ENCODE results near the gene SERPINB3. TPM values are rescaled to one million over a fixed set of nuclear protein-coding genes. Genes with fewer than 3 reads are reported as not detected.

SERPINB3 gene
- total and polyA plus RNA-seq, 3 experiments from 2014 or later: not detected

DNA sequence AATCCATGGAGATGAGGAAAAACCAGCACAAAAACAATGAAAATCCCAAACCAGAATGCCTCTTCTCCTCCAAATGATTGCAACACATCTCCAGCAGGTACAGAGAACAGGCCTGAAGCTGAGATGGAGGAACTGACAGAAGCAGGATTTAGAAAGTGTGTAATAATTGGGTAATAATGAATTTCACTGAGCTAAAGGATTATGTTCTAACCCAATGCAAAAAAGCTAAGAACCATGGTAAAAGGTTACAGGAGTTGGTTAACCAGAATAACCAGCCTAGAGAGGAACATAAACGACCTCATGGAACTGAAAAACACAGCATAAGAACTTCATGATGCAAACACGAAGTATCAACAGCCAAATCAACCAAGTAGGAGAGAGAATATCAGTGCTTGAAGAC lies 27.4 kb upstream of the SERPINB3 start:
- Histone ChIP-seq H3K9me3 (ENCODE audit: low read length) (no peaks in the 10 kb centered on the region), H3K4me1 (ENCODE audit: insufficient read depth, low read length) (no peaks in the 10 kb centered on the region), H3K36me3 (ENCODE audit: insufficient read depth, low read length) (no peaks in the 10 kb centered on the region), H3K27me3 (ENCODE audit: insufficient read depth, low read length, poor library complexity, severe bottlenecking) (no peaks in the 10 kb centered on the region), H3K27ac (ENCODE audit: low read depth, low read length) (no peak overlapping the region), H3K4me3 (ENCODE audit: low read length) (no peak overlapping the region)
- peaks cover 0 to 6% of the 10 kb centered on the region in 2 donors for H3K27me3 Mint-ChIP-seq
- no peak overlapping the region for H3K4me3 Mint-ChIP-seq
- no peak for DNase-seq
- no peak overlapping the region for H3K27ac Mint-ChIP-seq
- no peaks in the 10 kb centered on the region for H3K4me1 Mint-ChIP-seq
- peaks cover 3 to 22% (median 7%) of the 10 kb centered on the region in 5 donors for H3K9me3 Mint-ChIP-seq
- ChIA-PET POLR2A (no interaction called here), CTCF (no interaction called here)
- no peaks in the 10 kb centered on the region for H3K36me3 Mint-ChIP-seq

DNA sequence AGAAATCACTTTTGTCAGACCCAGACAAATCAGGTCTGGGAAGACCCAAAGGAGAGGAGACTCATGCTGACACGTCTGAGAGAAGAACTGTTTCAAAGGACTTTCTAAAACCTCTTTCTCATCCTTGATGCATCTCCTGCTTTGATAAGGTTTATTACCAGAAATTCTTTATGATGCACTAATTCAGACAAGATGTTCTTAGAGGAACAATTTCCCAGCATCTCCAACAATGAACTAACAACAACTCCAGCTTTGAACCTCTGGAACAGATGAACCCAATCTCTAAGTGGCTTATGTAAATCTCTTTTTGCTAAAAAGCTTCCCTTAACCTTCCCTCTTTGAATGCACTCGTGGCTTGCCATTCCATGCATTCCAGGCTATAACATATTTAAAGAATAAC lies 25.2 kb upstream of the SERPINB3 start:
- Histone ChIP-seq H3K4me1 (ENCODE audit: insufficient read depth, low read length) (no peaks in the 10 kb centered on the region), H3K27ac (ENCODE audit: low read depth, low read length) (no peak overlapping the region), H3K27me3 (ENCODE audit: insufficient read depth, low read length, poor library complexity, severe bottlenecking) (no peaks in the 10 kb centered on the region), H3K36me3 (ENCODE audit: insufficient read depth, low read length) (no peaks in the 10 kb centered on the region), H3K9me3 (ENCODE audit: low read length) (no peaks in the 10 kb centered on the region), H3K4me3 (ENCODE audit: low read length) (no peak overlapping the region)
- Mint-ChIP-seq H3K27me3 (peaks cover 0 to 9% of the 10 kb centered on the region in 2 donors), H3K4me3 (no peak overlapping the region), H3K4me1 (no peaks in the 10 kb centered on the region), H3K36me3 (no peaks in the 10 kb centered on the region), H3K27ac (no peak overlapping the region), H3K9me3 (peaks cover 0 to 17% (median 8%) of the 10 kb centered on the region in 5 donors)
- ChIA-PET CTCF (no interaction called here), POLR2A (no interaction called here)
- no peak for DNase-seq

DNA sequence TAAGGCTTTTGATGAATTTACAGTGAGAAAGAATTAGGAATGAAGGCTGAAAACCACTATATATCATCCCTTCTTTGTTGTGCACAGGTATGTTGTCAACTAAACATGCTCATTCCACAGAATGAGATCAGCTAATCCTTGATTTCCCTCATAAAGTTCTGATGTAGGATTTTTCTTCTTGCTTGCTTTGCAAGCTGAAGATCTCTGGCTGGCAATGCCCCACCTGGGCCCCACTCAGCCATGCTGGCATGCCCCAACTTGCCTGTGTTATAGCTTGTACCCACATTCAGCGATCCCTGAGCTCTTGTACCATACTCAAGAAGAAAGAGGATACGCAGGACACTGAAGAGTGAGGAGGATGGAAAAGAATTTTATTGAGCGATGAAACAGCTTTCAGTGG lies 23.0 kb upstream of the SERPINB3 start:
- Histone ChIP-seq H3K9me3 (ENCODE audit: low read length) (no peaks in the 10 kb centered on the region), H3K4me3 (ENCODE audit: low read length) (no peak overlapping the region), H3K36me3 (ENCODE audit: insufficient read depth, low read length) (no peaks in the 10 kb centered on the region), H3K27ac (ENCODE audit: low read depth, low read length) (no peak overlapping the region), H3K4me1 (ENCODE audit: insufficient read depth, low read length) (no peaks in the 10 kb centered on the region), H3K27me3 (ENCODE audit: insufficient read depth, low read length, poor library complexity, severe bottlenecking) (no peaks in the 10 kb centered on the region)
- H3K27me3 Mint-ChIP-seq: peaks cover 0 to 9% of the 10 kb centered on the region in 2 donors
- no peak for DNase-seq
- CTCF ChIA-PET: no interaction called here
- no peak overlapping the region for H3K27ac Mint-ChIP-seq
- POLR2A ChIA-PET: no interaction called here
- H3K4me3 Mint-ChIP-seq: no peak overlapping the region
- H3K4me1 Mint-ChIP-seq: no peaks in the 10 kb centered on the region
- H3K9me3 Mint-ChIP-seq: peaks cover 0 to 7% (median 2%) of the 10 kb centered on the region in 5 donors
- H3K36me3 Mint-ChIP-seq: no peaks in the 10 kb centered on the region

DNA sequence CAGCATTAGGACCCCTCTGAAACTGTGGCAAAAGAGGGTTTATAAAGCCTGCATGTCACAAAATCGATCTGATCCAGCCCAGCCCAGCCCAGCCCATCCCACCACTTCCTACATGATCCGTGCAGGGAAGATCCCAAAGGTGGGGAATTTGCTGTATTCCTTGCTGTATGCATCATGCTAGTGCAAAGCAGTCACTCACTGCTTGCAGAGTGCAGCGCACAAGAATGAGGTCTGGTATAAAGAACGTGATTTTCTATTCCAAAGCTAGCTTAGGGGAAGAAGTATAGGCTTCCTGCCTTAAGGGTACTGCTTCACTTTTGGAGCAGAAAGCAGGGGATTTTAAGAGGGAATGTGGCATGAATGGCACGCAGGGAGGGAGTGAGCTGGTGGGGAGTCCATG lies 22.2 kb upstream of the SERPINB3 start:
- Mint-ChIP-seq H3K36me3 (no peaks in the 10 kb centered on the region), H3K4me3 (no peak overlapping the region), H3K27ac (no peak overlapping the region), H3K9me3 (peaks cover 0 to 4% (median 0%) of the 10 kb centered on the region in 5 donors), H3K4me1 (no peaks in the 10 kb centered on the region), H3K27me3 (peaks cover 0 to 9% of the 10 kb centered on the region in 2 donors)
- POLR2A ChIA-PET: no interaction called here
- DNase-seq: no peak
- H3K36me3 ChIP-seq (ENCODE audit: insufficient read depth, low read length): no peaks in the 10 kb centered on the region
- CTCF ChIA-PET: no interaction called here
- no peaks in the 10 kb centered on the region for H3K4me1 ChIP-seq (ENCODE audit: insufficient read depth, low read length)
- H3K4me3 ChIP-seq (ENCODE audit: low read length): no peak overlapping the region
- no peaks in the 10 kb centered on the region for H3K27me3 ChIP-seq (ENCODE audit: insufficient read depth, low read length, poor library complexity, severe bottlenecking)
- H3K27ac ChIP-seq (ENCODE audit: low read depth, low read length): no peak overlapping the region
- no peaks in the 10 kb centered on the region for H3K9me3 ChIP-seq (ENCODE audit: low read length)

DNA sequence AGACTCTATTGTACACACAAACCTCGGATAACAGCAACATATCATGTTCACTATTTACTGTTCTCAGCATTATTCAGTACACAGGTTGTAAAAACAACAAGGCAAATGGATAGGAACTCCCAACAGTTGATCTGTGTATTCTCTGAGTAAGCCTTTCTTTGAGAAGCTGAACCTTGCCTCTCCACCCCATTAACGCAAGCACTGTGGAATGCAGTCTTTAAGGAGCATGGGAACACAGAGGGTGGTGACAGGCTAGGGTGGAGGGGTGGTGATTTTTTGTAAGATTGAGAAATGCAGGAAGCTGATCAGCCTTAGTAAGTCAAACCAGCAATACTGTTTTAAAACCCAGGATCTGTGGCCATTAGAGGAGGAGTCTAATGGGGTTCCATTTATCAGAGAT lies 21.5 kb upstream of the SERPINB3 start:
- H3K36me3 ChIP-seq (ENCODE audit: insufficient read depth, low read length): no peaks in the 10 kb centered on the region
- Mint-ChIP-seq H3K36me3 (no peaks in the 10 kb centered on the region), H3K27me3 (peaks cover 0 to 9% of the 10 kb centered on the region in 2 donors), H3K4me3 (no peak overlapping the region), H3K9me3 (peaks cover 0 to 4% (median 0%) of the 10 kb centered on the region in 5 donors), H3K27ac (no peak overlapping the region), H3K4me1 (no peaks in the 10 kb centered on the region)
- H3K27me3 ChIP-seq (ENCODE audit: insufficient read depth, low read length, poor library complexity, severe bottlenecking): no peaks in the 10 kb centered on the region
- H3K9me3 ChIP-seq (ENCODE audit: low read length): no peaks in the 10 kb centered on the region
- H3K27ac ChIP-seq (ENCODE audit: low read depth, low read length): no peak overlapping the region
- ChIA-PET POLR2A (no interaction called here), CTCF (no interaction called here)
- H3K4me1 ChIP-seq (ENCODE audit: insufficient read depth, low read length): no peaks in the 10 kb centered on the region
- DNase-seq: no peak
- H3K4me3 ChIP-seq (ENCODE audit: low read length): no peak overlapping the region

DNA sequence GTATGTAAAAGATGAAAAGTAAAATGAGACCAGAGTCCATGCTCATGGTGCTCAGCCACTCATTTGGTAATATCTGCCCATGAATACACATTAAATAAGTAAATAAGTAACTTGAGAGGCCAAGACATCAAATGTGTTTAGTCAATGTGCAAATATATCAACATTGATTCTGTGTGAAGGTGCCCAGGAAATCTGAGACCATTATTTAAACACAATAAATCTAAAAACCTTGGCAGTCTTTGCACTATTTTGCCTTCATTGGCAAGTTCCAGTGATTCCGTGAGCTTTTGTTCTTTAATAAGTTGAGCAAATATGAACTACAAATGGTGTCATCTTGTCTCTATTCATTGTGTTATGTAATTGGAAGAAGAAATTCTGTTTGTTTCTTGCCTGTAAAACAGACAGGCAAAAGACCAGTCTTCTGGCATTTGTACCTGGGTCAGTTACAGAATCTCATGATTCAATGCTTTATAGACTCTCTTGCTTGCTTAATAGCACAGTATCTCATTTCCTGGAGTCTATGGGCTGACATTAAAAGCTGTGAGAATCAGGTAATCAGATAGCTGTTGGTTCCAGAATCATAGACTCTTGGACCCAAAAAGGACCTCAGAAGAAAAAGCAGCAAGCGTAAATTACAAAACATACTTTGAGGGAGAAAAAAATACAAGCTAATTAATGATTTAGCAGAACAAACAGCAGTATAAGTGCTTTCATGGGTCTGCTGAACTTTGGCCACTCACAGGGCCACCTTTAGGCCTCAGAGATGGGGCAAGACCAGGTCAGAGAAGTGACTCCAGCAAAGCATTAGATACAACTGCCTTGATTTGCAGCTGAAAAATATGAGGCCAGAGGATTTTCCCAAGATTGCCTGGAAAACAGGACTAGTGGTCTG lies 20.0 kb upstream of the SERPINB3 start:
- H3K4me1 ChIP-seq (ENCODE audit: insufficient read depth, low read length): no peaks in the 10 kb centered on the region
- H3K9me3 Mint-ChIP-seq: peaks cover 0 to 4% (median 0%) of the 10 kb centered on the region in 5 donors
- no peaks in the 10 kb centered on the region for H3K27me3 ChIP-seq (ENCODE audit: insufficient read depth, low read length, poor library complexity, severe bottlenecking)
- no peak for DNase-seq
- H3K4me1 Mint-ChIP-seq: no peaks in the 10 kb centered on the region
- ChIA-PET CTCF (no interaction called here), POLR2A (no interaction called here)
- no peak overlapping the region for H3K4me3 ChIP-seq (ENCODE audit: low read length)
- H3K27ac Mint-ChIP-seq: no peak overlapping the region
- H3K27me3 Mint-ChIP-seq: peaks cover 0 to 9% of the 10 kb centered on the region in 2 donors
- H3K27ac ChIP-seq (ENCODE audit: low read depth, low read length): no peak overlapping the region
- H3K36me3 ChIP-seq (ENCODE audit: insufficient read depth, low read length): no peaks in the 10 kb centered on the region
- no peaks in the 10 kb centered on the region for H3K9me3 ChIP-seq (ENCODE audit: low read length)
- H3K36me3 Mint-ChIP-seq: no peaks in the 10 kb centered on the region
- no peak overlapping the region for H3K4me3 Mint-ChIP-seq

DNA sequence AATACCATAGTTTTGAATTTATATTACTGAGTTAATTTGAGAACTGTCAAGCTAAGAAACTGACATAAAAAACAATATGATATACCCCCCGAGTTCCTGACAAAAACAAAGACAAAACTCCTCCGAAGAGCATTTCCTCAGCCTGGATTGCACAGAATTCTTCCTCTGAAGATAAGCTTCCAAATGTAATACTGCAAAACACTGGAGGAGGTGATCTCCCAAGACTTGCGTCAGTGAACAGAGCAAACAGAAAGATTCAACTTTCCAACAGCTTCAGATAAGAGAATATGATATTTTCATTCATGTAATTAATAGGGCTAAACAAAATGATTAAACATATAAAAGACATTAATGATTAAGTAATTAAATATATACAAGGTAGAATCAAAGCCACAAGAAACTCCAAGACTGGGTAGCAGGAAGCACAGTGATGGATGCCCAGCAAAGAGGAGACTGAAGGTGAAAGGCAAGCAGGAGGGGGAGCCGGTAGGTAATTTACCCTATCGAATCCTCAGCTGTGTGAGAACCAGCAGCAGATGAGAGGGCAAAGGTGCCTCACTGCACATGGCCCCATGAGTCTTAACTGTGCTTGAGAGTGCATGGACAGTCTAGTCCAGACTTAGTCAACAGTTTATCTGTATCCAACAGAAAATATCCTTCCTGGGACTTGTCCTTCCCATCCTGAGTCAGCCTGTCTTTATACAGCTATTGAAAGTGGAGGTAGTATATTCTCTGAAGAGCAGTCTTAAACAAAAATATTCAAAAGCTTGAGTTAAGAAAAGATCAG lies 18.3 kb upstream of the SERPINB3 start:
- Histone ChIP-seq H3K4me1 (ENCODE audit: insufficient read depth, low read length) (no peaks in the 10 kb centered on the region), H3K27ac (ENCODE audit: low read depth, low read length) (no peak overlapping the region), H3K9me3 (ENCODE audit: low read length) (no peaks in the 10 kb centered on the region), H3K27me3 (ENCODE audit: insufficient read depth, low read length, poor library complexity, severe bottlenecking) (no peaks in the 10 kb centered on the region), H3K4me3 (ENCODE audit: low read length) (no peak overlapping the region), H3K36me3 (ENCODE audit: insufficient read depth, low read length) (no peaks in the 10 kb centered on the region)
- Mint-ChIP-seq H3K36me3 (no peaks in the 10 kb centered on the region), H3K27ac (no peak overlapping the region), H3K27me3 (peaks cover 0 to 8% of the 10 kb centered on the region in 2 donors), H3K9me3 (peaks cover 0 to 4% (median 0%) of the 10 kb centered on the region in 5 donors), H3K4me1 (no peaks in the 10 kb centered on the region), H3K4me3 (no peak overlapping the region)
- ChIA-PET POLR2A (no interaction called here), CTCF (no interaction called here)
- DNase-seq: no peak

DNA sequence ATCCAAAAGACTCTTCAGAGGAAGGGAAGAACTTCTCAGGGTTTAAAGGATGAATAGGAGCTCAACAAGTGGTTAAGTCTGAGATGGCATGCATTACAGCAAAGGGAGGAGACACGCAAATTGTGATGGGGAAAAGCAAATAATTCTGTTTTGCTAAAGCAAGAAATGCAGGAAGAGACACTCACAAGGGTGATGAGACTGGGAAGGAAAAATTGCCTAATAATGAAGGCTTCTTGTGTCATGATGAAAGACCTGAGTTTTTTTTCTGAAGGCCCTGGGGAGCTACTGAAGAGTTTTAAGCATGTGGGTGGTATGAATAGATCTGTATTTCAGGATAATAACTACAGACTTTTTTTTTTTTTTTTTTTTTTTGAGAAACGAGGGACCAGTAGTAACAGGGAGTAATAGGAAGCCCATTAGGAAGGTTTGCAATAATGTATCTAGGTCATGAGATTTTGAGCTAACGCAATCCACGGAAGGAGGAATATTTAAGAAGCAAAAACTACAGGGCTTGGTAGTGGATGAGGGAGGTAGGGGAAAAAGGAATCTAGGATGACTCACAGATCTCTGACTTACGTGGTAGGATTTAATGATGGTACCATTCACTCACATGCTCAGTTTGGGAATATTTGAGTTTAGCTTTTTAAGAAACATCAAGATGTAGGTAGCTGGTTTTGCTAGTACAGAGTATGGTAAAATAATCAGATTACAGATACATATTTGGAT lies 16.0 kb upstream of the SERPINB3 start:
- Mint-ChIP-seq H3K4me3 (no peak overlapping the region), H3K27me3 (no peaks in the 10 kb centered on the region), H3K9me3 (peaks cover 0 to 2% (median 0%) of the 10 kb centered on the region in 5 donors), H3K36me3 (no peaks in the 10 kb centered on the region), H3K4me1 (no peaks in the 10 kb centered on the region), H3K27ac (no peak overlapping the region)
- H3K4me3 ChIP-seq (ENCODE audit: low read length): no peak overlapping the region
- no peaks in the 10 kb centered on the region for H3K9me3 ChIP-seq (ENCODE audit: low read length)
- no peak for DNase-seq
- H3K27me3 ChIP-seq (ENCODE audit: insufficient read depth, low read length, poor library complexity, severe bottlenecking): no peaks in the 10 kb centered on the region
- ChIA-PET POLR2A (no interaction called here), CTCF (interaction anchor here (0.7 kb wide), 1 partner anchor 12 kb away, joined by 3 read pairs; no protein-coding TSS in a partner anchor)
- H3K4me1 ChIP-seq (ENCODE audit: insufficient read depth, low read length): no peaks in the 10 kb centered on the region
- H3K36me3 ChIP-seq (ENCODE audit: insufficient read depth, low read length): no peaks in the 10 kb centered on the region
- no peak overlapping the region for H3K27ac ChIP-seq (ENCODE audit: low read depth, low read length)
